ENCODE results near the gene MMUT.

GRCh38 chr6:49509342-49509741, 46.3 kb upstream of the MMUT start:
- TF ChIP-seq CTCF (IDR thresholded peaks at IDR 0.05) (no peak), POLR2A (IDR thresholded peaks at IDR 0.05) (no peak), POLR2AphosphoS5 (IDR thresholded peaks at IDR 0.05) (no peak)
